Testis (tissue), 2 donors: Measurements from ENCODE around the gene THSD4.

ENCODE experiments used
- CTCF ChIP-seq, 3 experiments: fragments of 450-650 bp in 2 of 3; fragments of 200-600 bp in 1 of 3; sonication (generic) in 1 of 3; IDR thresholded peaks; one replicate each; pipeline ENCODE4 v1.5.1; 2016 to 2019; ENCODE audit warnings: antibody characterized with exemption in 3 of 3, mild to moderate bottlenecking in 2 of 3, moderate library complexity in 1 of 3
- POLR2A ChIP-seq: fragments of 450-650 bp; IDR thresholded peaks from one replicate; pipeline ENCODE4 v1.6.1; 2017; ENCODE audit warnings: antibody characterized with exemption, mild to moderate bottlenecking, moderate library complexity

- TF ChIP-seq CTCF (IDR thresholded peaks at IDR 0.05) (no peak), POLR2A (no peak)
These were observed 641.5 kb downstream of the THSD4 start for GRCh38 chr15:71756599-71757352.
